ENCODE measurements around the gene ONECUT3.
A peak's percentile ranks its signal among the peaks of the same experiment; 100 is the strongest.

ONECUT3 gene

DNA sequence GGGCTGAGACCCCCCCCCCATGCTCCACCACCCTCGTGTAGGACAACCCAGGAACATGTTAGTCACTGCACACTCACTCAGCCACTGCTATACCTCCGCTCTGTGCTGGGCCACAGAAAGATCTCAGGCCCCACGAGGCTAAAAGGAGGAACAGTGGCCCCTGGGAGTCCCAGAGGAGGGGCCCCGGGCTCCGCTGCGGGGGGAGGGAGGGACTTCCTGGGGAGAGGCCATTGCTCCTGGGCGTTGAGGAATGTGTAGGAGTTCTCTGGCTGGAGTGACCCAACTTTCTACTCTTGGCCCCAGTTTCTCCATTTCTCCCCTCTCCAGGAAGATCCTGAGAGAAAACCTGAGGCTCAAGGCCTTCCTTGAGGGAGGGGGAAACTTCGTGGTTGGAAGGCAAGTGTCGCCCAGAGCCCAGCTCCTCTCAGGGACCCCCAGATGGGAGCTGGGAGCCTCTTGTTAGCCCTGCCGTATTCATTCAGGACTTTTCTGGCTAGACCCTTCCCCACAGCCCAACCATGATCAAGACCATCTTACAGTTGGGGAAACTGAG lies 13.6 kb downstream of the ONECUT3 start:
- DNase-seq (ENCODE audit: insufficient read length, low spot score), result no peak
- no peak for FAIRE-seq

DNA sequence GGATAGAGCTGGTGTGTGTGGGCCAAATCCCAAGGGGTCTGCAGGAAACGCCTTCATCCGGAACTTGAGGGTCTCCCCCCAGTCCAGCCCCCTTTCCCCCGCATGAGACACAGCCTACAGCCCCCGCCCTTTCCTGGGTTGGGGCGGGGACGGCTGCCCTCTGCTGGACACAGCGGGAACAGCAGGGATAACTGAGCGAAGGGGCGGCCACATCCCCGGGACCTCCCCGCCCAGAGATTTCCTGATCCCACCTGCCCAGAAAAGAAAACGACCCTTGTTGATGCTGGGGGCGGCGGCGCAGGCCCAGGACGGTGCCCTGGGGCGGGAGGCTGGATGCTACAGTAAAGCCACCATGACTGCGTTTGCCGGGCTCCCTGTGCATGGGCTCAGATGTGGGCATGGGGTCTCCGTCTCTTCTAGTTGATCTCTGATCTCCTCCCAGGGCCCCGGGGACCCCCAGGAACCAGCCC lies 14.2 kb downstream of the ONECUT3 start:
- DNase-seq (ENCODE audit: insufficient read length, low spot score), result peak; percentile 86
- FAIRE-seq, result no peak

DNA sequence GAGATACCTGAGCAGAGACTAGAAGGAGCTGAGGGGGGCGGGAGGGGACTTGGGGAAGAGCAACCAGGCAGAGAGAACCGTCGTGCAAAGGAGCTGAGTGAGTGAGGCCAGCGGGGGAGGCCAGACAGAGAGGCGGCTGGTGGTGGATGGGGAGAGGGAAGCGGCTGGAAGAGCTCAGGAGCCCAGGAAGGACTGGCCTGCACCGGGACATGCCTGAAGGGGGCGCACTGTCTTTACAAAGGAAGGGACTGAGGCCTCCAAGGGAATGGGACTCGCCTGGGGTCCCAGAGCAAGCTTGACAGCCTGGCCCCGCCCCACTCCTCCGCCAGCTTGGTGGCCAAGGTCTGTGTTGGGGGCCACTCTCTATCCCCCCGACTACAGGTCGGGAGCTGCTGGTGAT lies 14.9 kb downstream of the ONECUT3 start:
- FAIRE-seq (no peak), DNase-seq (ENCODE audit: insufficient read length, low spot score) (no peak)

DNA sequence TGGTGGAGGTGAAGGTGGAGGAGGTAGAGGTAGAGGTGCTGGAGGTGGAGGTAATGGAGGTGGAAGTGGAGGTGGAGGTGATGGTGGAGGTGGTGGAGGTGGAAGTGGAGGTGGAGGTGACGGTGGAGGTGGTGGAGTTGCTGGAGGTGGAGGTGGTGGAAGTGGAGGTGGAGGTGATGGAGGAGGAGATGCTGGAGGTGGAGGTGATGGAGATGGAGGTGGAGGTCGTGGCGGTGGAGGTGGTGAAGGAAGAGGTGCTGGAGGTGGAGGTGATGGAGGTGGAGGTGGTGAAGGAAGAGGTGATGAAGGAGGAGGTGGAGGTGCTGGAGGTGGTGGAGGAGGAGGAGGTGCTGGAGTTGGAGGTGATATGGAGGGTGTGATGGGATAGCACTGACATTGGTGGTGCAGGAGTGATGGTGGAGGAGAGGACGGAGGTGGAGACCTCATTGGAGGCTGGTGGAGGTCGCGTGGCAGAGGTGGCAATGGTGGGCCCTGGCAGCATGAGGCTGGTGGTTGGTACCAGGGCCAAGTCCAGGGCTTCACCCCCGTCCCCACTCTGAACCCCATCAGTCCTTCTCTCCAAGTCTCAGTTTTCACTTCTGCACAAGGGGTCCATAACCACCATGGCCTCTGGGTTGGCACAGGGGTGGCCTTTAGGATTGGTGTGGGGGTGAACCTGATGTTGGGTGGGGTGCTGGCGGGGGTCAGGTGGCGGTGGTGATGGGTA lies 15.8 kb downstream of the ONECUT3 start:
- FAIRE-seq (no peak), DNase-seq (ENCODE audit: insufficient read length, low spot score) (no peak)

DNA sequence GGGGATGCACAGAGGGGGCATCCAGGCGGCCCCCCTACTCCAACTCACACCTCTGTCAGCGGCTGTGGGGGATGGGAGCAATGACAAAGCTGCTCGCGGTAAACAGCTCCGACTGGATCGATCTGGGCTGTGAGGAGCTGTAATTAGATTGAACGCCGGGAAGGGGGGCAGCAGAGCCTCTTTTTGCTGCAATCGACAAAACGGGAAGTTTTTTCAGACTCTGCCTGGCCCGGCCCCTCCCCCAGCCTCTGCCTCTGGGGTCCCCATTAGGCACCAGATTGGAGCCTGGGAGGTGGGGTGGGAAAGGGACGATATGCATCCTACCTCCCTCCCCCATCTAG lies 16.3 kb downstream of the ONECUT3 start:
- DNase-seq (ENCODE audit: insufficient read length, low spot score), result no peak
- no peak for FAIRE-seq

DNA sequence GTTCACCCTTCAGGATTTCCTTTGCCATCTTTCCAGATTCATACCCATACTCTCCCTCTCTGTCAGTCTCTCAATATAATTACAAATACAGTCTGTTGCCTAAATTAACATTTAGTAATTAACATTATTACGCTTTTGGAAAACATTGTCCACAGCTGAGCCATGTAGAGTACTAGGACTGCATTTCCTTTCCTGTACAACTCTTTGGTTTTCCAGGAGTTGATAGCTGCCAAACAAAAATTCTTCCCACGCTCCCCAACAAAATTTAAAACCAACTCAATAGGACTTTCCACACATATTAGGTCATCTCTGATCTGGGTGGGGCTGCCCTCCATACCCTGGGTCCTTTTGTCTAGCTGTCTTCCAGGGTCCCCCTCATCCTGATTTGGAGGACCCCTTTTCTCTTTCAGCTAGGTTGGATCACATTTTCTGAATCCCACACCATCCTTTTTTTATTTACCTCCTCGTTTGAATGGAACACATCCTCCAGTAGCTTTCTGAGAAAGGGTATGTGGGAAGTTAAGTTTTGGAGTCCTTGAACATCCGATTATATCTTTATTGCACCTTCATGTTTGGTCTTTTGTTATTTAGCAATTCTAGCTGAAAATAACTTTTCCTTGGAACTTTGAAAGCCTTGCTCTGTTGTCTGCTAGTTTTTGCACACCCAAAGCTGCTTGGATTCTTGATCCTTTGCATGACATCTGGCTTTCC lies 17.7 kb downstream of the ONECUT3 start:
- DNase-seq (ENCODE audit: insufficient read length, low spot score) (no peak), FAIRE-seq (no peak)

DNA sequence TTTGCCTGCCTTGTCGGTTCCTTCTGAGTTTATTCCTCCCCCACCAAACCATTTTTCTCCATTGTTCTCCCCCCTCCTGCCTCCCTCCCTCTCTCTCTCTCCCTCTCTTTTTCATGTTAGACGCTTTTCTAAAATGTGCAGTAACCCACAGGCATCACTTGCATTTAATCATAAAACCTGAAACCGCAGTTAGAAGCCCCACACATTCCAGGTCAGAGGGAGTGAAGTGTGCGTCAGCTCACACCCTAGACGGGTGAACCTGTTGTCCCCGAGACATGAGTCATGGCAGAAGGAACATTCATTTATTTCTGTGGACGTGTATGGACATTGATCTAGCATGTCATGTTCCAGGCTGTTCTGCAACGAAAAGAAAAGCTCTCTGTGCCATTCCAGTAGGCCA lies 19.9 kb downstream of the ONECUT3 start:
- FAIRE-seq (no peak), DNase-seq (ENCODE audit: insufficient read length, low spot score) (no peak)

DNA sequence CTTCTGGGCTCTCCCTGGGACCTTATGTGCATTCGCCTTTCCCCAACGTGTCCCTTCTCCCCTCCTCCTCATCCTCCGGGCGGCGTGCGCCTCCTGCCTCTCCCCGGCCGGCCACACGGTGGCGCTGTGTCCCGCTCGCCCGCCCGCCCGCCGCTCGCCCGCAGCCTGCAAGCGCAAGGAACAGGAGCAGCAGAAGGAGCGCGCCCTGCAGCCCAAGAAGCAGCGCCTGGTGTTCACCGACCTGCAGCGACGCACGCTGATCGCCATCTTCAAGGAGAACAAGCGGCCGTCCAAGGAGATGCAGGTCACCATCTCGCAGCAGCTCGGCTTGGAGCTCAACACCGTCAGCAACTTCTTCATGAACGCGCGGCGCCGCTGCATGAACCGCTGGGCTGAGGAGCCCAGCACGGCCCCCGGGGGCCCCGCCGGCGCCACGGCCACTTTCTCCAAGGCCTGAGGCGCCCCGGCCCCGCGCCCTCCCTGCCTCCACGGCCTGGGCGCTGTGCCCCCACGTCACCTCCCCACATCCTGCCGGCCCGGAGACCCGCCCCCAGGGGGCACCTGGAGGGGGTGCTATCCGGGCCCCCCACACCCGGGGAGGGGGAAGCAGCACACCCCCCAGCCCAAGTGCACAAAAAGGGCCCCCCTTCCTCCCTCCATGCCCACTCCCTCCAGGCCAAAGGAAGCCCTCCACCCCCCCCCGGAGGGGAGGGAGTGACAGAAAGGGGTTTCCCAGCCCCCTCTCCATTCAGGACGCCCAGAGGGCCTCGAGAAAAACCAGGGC lies 21.9 kb downstream of the ONECUT3 start:
- no peak for DNase-seq (ENCODE audit: insufficient read length, low spot score)
- FAIRE-seq, result no peak

DNA sequence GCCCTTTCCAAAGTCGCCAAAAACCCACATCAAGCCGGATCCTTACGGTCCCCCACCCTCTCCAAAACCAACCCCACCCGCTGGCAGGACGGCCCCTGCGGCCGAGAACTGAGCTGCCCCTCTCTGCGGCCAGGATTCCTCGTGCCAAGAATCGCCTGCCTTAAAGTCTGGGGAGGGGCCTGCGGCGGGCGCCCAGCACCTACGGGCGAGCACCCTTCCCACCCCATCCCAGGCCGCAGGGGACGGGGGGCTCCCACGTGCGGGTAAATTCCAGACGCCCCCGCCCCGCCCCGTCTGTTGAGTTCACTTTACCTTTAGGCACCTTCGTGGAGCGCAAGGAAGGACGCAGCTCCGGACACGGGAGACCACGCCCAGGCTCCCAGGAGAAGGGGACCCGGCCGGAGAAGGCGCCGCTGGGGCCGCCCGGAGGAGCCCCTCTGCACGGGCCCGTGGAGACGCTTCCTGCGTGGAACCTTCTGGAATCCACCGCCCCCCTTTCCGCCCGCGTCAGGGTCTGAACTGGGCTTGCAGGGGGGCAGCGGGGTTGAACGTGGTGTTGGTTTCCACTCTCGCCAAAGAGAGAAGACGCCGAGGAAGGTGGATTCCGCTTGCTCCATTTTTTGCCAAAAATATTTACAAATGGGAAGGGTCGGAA lies 22.8 kb downstream of the ONECUT3 start:
- FAIRE-seq (no peak), DNase-seq (ENCODE audit: insufficient read length, low spot score) (no peak)

DNA sequence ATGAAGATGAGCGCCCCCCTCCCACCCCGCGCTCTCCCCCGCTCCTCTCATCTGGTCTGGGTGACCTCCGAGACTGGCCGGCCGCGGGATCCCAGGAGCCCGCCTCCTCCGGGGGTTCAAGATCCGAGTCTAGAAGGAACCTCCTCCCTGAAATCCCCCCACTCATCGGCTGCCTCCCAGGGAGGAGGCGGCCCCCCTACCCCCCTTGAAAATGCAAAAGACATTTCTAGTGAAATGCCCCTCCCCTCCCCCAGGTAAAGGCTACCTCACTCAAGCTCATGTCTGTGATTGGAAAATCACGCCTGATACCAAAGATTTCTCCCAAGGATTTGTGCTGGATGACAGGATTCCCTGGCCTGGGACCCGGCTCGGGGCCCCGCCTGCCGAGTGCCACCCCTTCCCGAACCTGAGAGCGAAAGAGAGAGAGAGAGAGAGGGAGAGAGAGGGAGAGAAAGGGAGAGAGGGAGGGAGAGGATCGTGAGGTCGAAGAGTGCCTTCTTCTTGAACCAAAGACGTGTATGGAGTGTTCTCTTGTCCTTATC lies 23.4 kb downstream of the ONECUT3 start:
- DNase-seq (ENCODE audit: insufficient read length, low spot score) (no peak), FAIRE-seq (no peak)

DNA sequence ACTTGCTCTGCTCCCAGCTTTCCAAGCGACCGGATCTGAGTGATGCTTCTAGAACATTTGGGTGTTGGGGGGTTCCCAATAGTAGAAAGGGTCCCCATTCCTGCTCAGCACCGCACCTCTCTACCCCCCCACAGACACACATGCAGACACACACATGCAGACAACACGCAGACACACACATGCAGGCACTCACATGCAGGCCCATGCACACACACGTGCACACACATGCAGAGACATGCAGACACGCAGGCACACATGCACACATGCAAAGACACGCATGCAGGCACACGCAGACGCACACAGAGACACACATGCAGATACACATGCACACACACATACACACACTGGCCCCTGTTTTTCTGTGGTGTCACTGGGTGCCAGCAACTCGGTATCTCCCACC lies 23.8 kb downstream of the ONECUT3 start:
- DNase-seq (ENCODE audit: insufficient read length, low spot score), result no peak
- no peak for FAIRE-seq

DNA sequence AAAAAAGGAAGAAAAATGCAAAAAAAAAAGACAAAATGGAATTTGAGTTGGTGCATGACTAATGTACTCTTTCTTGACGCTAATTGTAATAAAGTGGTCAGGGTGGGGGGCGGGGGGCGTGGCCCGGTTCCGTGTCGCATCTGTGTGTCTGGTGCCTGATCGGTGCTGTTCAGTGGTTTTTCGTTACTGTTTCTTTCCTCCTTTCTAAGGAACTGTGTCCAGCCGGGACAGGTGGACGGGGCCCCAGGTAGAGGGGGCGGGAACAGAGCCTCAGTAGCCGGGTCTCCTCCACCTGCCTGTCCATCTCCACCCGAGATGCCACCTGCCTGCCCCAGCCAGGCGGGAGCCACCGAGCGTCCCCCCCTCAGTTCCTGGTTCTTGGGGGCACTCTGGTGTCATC lies 26.3 kb downstream of the ONECUT3 start:
- DNase-seq (ENCODE audit: insufficient read length, low spot score), result no peak
- no peak for FAIRE-seq

DNA sequence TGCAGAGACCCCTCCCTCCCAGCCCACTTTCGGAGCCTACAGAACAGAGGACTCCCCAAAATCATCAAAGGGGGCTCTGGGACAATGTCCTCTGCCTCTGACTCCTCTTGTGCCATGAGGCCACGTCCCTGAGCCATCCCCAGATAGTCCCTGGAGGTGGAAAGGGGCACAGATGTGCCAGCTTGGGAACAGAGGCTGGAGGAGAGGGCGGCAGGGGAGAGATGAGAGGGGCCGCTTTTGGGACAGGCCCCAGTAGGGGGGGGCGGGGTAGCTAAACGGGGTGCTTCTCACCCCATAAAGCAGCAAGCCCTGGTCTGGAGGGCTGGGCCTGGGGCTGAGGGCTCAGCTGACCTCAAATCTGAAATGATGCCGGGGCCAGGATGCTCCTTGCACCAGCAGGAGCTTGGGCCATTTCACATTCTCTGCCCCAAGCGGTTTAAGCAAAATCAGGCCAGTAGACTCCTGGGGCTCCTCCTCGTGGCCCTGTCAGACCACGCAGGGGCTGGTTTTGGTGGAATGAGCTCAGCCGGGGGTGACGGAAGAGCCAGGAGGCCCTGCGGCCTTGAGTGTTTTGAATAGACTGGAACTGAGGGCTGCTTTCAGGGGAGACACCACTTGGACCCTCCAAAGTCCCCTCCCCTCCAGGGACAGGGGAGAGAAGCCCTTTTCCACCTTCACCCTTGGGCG lies 27.1 kb downstream of the ONECUT3 start:
- DNase-seq (ENCODE audit: insufficient read length, low spot score) (no peak), FAIRE-seq (no peak)

DNA sequence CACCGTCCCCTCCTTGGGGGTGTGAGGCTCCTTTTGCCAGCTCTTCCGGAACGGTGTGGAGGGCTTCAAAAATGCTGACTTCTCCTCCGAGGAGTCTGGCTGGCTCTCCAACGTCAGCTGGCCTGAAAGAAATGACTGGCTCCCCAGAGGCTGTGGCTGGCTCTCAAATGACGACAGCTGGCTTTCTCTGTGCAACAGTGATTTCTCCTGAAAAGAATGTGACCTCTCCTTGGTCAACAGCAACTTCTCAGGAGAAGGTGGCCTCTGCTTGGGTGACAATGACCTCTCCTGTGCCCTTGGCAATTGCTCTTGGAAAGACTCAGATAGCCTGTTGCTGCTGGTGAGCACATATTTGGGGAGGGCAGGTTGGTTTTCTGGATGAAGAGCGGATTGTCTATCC lies 29.2 kb downstream of the ONECUT3 start:
- FAIRE-seq, result no peak
- DNase-seq (ENCODE audit: insufficient read length, low spot score), result no peak

DNA sequence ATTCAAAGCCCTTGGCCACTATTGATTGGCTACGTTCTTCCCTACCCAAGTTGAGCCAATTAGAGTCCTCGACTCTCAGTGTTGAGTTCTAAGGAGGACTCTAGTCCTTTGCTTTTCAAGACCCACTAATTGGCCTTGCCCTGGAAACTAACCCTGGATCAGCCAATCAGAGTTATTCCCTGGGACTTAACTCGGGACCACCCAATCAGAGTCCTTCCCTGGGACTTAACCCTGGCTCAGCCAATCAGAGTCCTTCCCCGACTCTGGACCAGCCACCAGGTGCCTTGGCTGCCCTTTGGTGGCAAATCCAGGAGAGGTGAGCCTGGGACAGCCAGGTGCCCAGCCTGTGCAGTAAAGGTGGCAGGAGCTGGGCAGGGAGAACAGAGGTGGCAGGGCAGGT lies 30.0 kb downstream of the ONECUT3 start:
- DNase-seq (ENCODE audit: insufficient read length, low spot score) (no peak), FAIRE-seq (no peak)

DNA sequence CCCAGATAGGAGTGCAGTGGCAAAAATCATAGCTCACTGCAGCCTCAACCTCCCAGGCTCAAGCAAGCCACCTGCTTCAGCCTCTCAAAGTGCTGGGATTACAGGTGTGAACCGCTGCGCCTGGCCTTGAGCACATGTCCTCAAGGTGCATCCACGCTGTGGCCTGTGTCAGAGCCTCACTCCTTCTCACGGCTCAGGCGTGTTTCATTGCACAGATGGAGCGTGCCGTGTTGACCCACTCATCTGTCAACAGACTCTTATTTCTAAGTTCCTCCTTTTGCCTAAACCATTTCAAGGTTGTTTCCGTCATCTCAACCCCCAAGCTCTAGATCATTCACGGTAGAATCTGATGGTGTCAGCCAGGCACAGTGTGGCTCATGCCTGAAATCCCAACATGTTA lies 30.6 kb downstream of the ONECUT3 start:
- FAIRE-seq (no peak), DNase-seq (ENCODE audit: insufficient read length, low spot score) (no peak)

DNA sequence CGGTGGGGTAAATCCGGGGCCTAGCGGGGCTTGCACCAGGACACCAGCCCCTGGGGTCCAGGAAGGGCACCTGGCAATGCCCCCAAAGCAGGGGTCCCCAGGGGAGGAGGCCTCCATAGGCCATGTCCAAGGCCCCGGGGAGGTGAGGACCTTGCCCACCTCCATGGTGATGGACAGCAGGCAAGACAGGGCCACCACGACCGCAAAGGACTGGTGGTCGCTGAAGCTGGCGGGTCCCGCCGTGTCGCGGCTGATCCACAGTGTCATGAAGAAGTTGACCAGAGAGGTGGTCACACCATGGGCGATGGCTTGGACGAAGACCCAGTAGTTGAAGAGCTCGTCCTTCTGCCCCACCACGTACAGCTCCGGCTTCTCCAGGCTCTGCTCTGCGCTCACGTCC lies 32.0 kb downstream of the ONECUT3 start:
- DNase-seq (ENCODE audit: insufficient read length, low spot score), result no peak
- FAIRE-seq, result no peak

DNA sequence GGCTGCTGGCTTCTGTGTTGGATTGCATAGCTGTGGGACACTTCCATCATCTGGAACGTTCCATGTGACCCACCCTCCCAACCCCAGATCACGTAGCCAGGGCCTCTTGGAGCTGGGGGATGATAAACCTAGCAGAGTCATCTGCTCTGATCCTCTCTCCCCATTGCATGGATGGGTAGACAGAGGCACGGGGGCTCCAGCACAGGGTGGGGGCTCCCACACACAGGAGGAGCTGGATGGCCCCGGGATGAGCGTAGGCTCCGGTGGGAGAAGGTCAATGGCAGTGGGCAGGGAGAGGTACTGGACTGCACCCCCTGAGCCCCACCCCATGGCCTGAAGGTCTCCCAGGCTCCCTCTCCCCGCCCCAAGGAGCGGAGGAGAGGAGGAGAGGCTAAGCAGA lies 33.4 kb downstream of the ONECUT3 start:
- FAIRE-seq (no peak), DNase-seq (ENCODE audit: insufficient read length, low spot score) (no peak)

DNA sequence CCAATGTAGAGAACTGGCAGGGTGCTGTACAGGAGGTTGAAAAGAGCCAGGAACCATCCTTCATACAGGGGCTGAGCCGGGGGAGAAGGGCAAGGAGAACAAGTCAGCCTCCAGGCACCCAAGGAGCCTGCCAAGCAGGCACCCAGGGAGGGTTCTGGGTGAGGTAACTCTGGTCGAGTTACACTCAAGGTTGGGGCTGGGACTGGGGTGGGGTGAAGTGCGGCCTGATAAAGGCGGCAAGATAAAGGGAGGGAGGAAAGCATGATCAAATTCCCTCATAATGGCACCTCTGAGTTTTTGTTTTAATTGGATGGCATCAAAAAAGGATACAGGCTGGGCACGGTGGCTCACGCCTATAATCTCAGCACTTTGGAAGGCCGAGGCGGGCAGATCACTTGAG lies 33.8 kb downstream of the ONECUT3 start:
- DNase-seq (ENCODE audit: insufficient read length, low spot score), result no peak
- FAIRE-seq, result no peak

All from GM19239 (cell line).